Loucy (cell line): ENCODE measurements around the gene OR1M1.

ENCODE experiments used
- EZH2phosphoT487 ChIP-seq: fragments of 200-600 bp; IDR thresholded peaks from 2 replicates; pipeline ENCODE4 v1.6.1; 2018; ENCODE audit warnings: antibody characterized with exemption, mild to moderate bottlenecking, moderate library complexity, borderline replicate concordance
- TF ChIP-seq, protein P1 (sequence below): fragments of 200-600 bp; sonication (generic); conservative IDR thresholded peaks from 2 replicates; pipeline ENCODE4 v1.5.1; 2014; ENCODE audit warnings: mild to moderate bottlenecking, antibody characterized with exemption, low read length

DNA sequence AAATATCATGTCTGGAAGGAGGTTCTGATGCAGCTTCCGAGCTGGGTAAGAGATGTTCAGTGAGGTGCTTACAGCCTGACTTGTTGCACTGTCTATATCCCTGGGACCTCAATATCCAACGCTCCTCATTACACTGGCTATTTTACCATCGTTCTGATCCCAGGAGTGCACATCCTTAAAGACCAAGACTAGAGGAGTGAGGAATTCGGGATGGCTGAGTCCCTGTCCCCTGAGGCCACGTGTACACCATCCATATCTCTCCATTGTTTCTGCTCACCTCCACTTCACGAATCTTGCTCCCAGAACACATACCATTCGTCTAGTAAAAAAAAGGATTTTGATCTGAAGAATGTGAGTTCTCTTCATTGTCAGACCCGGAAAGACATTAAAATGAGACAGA is 20.5 kb downstream of the OR1M1 start, which contains the start of gene OR7G2:
- TF ChIP-seq, protein P1, sequence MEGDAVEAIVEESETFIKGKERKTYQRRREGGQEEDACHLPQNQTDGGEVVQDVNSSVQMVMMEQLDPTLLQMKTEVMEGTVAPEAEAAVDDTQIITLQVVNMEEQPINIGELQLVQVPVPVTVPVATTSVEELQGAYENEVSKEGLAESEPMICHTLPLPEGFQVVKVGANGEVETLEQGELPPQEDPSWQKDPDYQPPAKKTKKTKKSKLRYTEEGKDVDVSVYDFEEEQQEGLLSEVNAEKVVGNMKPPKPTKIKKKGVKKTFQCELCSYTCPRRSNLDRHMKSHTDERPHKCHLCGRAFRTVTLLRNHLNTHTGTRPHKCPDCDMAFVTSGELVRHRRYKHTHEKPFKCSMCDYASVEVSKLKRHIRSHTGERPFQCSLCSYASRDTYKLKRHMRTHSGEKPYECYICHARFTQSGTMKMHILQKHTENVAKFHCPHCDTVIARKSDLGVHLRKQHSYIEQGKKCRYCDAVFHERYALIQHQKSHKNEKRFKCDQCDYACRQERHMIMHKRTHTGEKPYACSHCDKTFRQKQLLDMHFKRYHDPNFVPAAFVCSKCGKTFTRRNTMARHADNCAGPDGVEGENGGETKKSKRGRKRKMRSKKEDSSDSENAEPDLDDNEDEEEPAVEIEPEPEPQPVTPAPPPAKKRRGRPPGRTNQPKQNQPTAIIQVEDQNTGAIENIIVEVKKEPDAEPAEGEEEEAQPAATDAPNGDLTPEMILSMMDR, result no peak
- TF ChIP-seq EZH2phosphoT487, result no peak
